ENCODE data around the gene POLE4.

Gene POLE4

GRCh38 chr2:74985978-74986609 lies 27.7 kb downstream of the POLE4 start:
- no peak for DNase-seq (ENCODE audit: low read depth, low spot score)

GRCh38 chr2:74991977-74992376 lies 33.5 kb downstream of the POLE4 start:
- peak; percentile 24 for DNase-seq (ENCODE audit: low read depth, low spot score)

- no peak for DNase-seq (ENCODE audit: low read depth, low spot score)
Observed at GRCh38 chr2:74999468-74999867, 41.0 kb downstream of the POLE4 start.

- DNase-seq (ENCODE audit: low read depth, low spot score), result no peak
Observed at GRCh38 chr2:75002007-75002406, 43.6 kb downstream of the POLE4 start.

GRCh38 chr2:75003276-75003675 lies 44.8 kb downstream of the POLE4 start:
- no peak for DNase-seq (ENCODE audit: low read depth, low spot score)

- DNase-seq (ENCODE audit: low read depth, low spot score), result no peak
Observed at GRCh38 chr2:75003773-75004172, 45.3 kb downstream of the POLE4 start.

GRCh38 chr2:75006041-75006440 lies 47.6 kb downstream of the POLE4 start:
- DNase-seq (ENCODE audit: low read depth, low spot score), result no peak

- DNase-seq (ENCODE audit: low read depth, low spot score), result no peak
Observed at GRCh38 chr2:75007061-75007460, 48.6 kb downstream of the POLE4 start.

- DNase-seq (ENCODE audit: low read depth, low spot score), result no peak
Observed at GRCh38 chr2:75007819-75008218, 49.4 kb downstream of the POLE4 start.

GRCh38 chr2:75010571-75010970 lies 52.1 kb downstream of the POLE4 start:
- no peak for DNase-seq (ENCODE audit: low read depth, low spot score)

GRCh38 chr2:75012080-75012479 lies 53.6 kb downstream of the POLE4 start:
- DNase-seq (ENCODE audit: low read depth, low spot score), result no peak

GRCh38 chr2:75018162-75018561 lies 59.7 kb downstream of the POLE4 start:
- no peak for DNase-seq (ENCODE audit: low read depth, low spot score)
